ENCODE measurements around the gene BCR. TPM values are rescaled to one million over a fixed set of nuclear protein-coding genes. Genes with fewer than 3 reads are reported as not detected.

BCR gene
- polyA plus RNA-seq, 1 donor from 2014 or later = 57.5 TPM

DNA sequence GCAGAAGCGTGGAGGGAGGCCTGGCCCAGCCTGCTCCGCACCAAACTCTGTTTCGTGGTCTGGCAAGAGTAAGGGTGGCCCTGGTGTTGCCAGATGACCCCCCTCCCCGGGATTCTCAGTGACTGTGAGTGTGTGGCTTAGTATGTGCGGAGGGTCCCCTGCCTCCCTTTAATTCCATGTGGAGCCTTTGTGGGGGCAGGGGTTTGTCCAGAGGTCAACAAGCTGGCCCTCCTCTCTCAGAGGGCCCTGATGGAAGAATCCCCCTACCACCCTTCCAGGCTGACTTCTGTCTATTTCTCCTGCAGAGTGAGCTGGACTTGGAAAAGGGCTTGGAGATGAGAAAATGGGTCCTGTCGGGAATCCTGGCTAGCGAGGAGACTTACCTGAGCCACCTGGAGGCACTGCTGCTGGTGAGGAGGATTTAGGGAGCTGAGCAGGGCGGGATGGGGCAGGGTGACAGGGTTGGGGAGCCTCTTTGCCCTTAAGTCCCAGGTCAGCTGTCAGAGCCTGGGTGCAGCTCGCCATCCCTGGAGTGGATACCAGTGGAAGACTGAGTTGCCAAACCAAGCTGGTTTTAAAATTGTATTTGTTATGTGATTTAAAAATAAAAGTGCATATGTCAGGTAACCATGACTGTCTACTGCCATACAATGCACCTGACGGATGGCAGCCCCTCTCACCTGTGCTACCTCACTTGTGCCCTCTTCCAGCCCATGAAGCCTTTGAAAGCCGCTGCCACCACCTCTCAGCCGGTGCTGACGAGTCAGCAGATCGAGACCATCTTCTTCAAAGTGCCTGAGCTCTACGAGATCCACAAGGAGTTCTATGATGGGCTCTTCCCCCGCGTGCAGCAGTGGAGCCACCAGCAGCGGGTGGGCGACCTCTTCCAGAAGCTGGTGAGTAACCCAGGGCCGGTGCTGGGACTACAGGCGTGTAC is 80.6 kb downstream of the BCR start:
- H3K27ac ChIP-seq (ENCODE audit: low read length) = no peak overlapping the region
- H3K4me2 ChIP-seq (ENCODE audit: low read length) = no peak overlapping the region
- H3K36me3 ChIP-seq (ENCODE audit: insufficient read depth, low read length) = no peaks in the 10 kb centered on the region
- TF ChIP-seq POLR2AphosphoS5 (IDR thresholded peaks at IDR 0.05) (no peak), SMC3 (conservative IDR thresholded peaks at IDR 0.05; ENCODE audit: poor library complexity) (no peak), EZH2 (IDR thresholded peaks at IDR 0.05; ENCODE audit: borderline replicate concordance, insufficient read depth, low read length, poor library complexity, severe bottlenecking) (no peak), TAF1 (IDR thresholded peaks at IDR 0.05; ENCODE audit: low read depth) (no peak)
- TF ChIP-seq, protein P1, sequence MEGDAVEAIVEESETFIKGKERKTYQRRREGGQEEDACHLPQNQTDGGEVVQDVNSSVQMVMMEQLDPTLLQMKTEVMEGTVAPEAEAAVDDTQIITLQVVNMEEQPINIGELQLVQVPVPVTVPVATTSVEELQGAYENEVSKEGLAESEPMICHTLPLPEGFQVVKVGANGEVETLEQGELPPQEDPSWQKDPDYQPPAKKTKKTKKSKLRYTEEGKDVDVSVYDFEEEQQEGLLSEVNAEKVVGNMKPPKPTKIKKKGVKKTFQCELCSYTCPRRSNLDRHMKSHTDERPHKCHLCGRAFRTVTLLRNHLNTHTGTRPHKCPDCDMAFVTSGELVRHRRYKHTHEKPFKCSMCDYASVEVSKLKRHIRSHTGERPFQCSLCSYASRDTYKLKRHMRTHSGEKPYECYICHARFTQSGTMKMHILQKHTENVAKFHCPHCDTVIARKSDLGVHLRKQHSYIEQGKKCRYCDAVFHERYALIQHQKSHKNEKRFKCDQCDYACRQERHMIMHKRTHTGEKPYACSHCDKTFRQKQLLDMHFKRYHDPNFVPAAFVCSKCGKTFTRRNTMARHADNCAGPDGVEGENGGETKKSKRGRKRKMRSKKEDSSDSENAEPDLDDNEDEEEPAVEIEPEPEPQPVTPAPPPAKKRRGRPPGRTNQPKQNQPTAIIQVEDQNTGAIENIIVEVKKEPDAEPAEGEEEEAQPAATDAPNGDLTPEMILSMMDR (IDR thresholded peaks at IDR 0.05; ENCODE audit: poor library complexity, severe bottlenecking) = no peak
- no peaks in the 10 kb centered on the region for H3F3A ChIP-seq (ENCODE audit: insufficient read depth, low read length, poor library complexity, severe bottlenecking)
- no peaks in the 10 kb centered on the region for H3K79me2 ChIP-seq (replicated peaks; ENCODE audit: insufficient read depth, low read length)
- H3K9me3 ChIP-seq (ENCODE audit: low read length) = no peaks in the 10 kb centered on the region
- H2AFZ ChIP-seq (ENCODE audit: low read depth, low read length) = no peak overlapping the region
- no peaks in the 10 kb centered on the region for H3K27me3 ChIP-seq (ENCODE audit: insufficient read depth, low read depth, low read length)
- no peak overlapping the region for H3K4me3 ChIP-seq (ENCODE audit: low read length)
- no peaks in the 10 kb centered on the region for H3K9me2 ChIP-seq (ENCODE audit: insufficient read depth, low read length)
- H4K20me1 ChIP-seq (ENCODE audit: insufficient read depth) = no peaks in the 10 kb centered on the region
- H3K9ac ChIP-seq (ENCODE audit: low read length) = no peak overlapping the region

DNA sequence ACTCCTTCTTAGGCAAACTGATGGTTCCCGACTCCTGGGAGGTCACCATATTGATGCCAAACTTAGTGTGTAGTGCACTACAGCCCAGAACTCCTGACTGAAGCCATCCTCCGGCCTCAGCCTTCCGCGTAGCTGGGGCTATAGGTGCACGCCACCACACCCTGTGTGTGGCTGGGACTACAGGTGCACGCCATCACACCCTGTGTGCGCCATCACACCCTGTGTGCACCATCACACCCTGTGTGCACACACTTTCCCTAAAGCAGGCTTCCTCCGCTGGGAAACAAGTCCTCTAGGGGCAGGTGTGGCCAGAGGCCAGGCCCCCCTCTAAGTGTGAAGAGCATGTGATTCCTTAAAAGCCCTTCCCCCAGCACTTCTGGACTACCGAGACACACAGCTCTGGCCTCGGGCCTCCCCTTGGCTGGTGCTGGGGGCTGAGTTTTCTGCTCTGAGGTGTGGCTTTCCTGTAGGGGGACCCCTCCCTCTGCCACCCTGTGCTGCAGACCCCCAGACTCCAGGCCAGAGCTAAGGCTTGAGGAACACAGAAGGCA is 81.7 kb downstream of the BCR start:
- Histone ChIP-seq H3K9me3 (ENCODE audit: low read length) (no peaks in the 10 kb centered on the region), H3K27ac (ENCODE audit: low read length) (no peak overlapping the region), H3K9me2 (ENCODE audit: insufficient read depth, low read length) (no peaks in the 10 kb centered on the region), H3K36me3 (ENCODE audit: insufficient read depth, low read length) (no peaks in the 10 kb centered on the region), H3K27me3 (ENCODE audit: insufficient read depth, low read depth, low read length) (no peaks in the 10 kb centered on the region), H3K4me2 (ENCODE audit: low read length) (no peak overlapping the region), H3K4me3 (ENCODE audit: low read length) (no peak overlapping the region), H3K9ac (ENCODE audit: low read length) (no peak overlapping the region), H3F3A (ENCODE audit: insufficient read depth, low read length, poor library complexity, severe bottlenecking) (no peaks in the 10 kb centered on the region), H3K79me2 (replicated peaks; ENCODE audit: insufficient read depth, low read length) (no peaks in the 10 kb centered on the region), H4K20me1 (ENCODE audit: insufficient read depth) (no peaks in the 10 kb centered on the region), H2AFZ (ENCODE audit: low read depth, low read length) (no peak overlapping the region)
- TF ChIP-seq TAF1 (IDR thresholded peaks at IDR 0.05; ENCODE audit: low read depth) = no peak
- TF ChIP-seq, protein P2, sequence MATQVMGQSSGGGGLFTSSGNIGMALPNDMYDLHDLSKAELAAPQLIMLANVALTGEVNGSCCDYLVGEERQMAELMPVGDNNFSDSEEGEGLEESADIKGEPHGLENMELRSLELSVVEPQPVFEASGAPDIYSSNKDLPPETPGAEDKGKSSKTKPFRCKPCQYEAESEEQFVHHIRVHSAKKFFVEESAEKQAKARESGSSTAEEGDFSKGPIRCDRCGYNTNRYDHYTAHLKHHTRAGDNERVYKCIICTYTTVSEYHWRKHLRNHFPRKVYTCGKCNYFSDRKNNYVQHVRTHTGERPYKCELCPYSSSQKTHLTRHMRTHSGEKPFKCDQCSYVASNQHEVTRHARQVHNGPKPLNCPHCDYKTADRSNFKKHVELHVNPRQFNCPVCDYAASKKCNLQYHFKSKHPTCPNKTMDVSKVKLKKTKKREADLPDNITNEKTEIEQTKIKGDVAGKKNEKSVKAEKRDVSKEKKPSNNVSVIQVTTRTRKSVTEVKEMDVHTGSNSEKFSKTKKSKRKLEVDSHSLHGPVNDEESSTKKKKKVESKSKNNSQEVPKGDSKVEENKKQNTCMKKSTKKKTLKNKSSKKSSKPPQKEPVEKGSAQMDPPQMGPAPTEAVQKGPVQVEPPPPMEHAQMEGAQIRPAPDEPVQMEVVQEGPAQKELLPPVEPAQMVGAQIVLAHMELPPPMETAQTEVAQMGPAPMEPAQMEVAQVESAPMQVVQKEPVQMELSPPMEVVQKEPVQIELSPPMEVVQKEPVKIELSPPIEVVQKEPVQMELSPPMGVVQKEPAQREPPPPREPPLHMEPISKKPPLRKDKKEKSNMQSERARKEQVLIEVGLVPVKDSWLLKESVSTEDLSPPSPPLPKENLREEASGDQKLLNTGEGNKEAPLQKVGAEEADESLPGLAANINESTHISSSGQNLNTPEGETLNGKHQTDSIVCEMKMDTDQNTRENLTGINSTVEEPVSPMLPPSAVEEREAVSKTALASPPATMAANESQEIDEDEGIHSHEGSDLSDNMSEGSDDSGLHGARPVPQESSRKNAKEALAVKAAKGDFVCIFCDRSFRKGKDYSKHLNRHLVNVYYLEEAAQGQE (IDR thresholded peaks at IDR 0.05; ENCODE audit: borderline replicate concordance) = no peak
- no peak for TF ChIP-seq POLR2AphosphoS5 (IDR thresholded peaks at IDR 0.05)
- no peak for TF ChIP-seq EP300 (conservative IDR thresholded peaks at IDR 0.05; ENCODE audit: poor library complexity, severe bottlenecking)
- no peak for TF ChIP-seq EZH2 (IDR thresholded peaks at IDR 0.05; ENCODE audit: borderline replicate concordance, insufficient read depth, low read length, poor library complexity, severe bottlenecking)
- no peak for TF ChIP-seq MXI1 (conservative IDR thresholded peaks at IDR 0.05; ENCODE audit: poor library complexity, severe bottlenecking)
- TF ChIP-seq SMC3 (conservative IDR thresholded peaks at IDR 0.05; ENCODE audit: poor library complexity) = no peak
- TF ChIP-seq, protein P1 (IDR thresholded peaks at IDR 0.05; ENCODE audit: poor library complexity, severe bottlenecking) = no peak
- no peak for TF ChIP-seq RAD21 (conservative IDR thresholded peaks at IDR 0.05)
